Measurements from ENCODE around the gene CYTH1.

CYTH1 gene

GRCh38 chr17:78709119-78709681, 72.9 kb downstream of the CYTH1 start:
- Histone ChIP-seq H2AFZ (peak overlapping the region; percentile 56), H3K36me3 (ENCODE audit: control insufficient read depth, insufficient read depth, low read length) (no peaks in the 10 kb centered on the region), H3K79me2 (peaks cover 16% of the 10 kb centered on the region), H3K4me1 (peaks cover 17% of the 10 kb centered on the region), H3K27me3 (ENCODE audit: control insufficient read depth, insufficient read depth, low read length) (no peaks in the 10 kb centered on the region), H3K9me3 (ENCODE audit: control insufficient read depth, low read length) (no peaks in the 10 kb centered on the region), H3K4me3 (ENCODE audit: low read depth, low read length) (no peak overlapping the region), H3K9ac (no peak overlapping the region), H3K27ac (peak overlapping the region; percentile 48), H3K4me2 (ENCODE audit: low read length) (no peak overlapping the region)
- no peak for TF ChIP-seq CTCF (IDR thresholded peaks at IDR 0.05)

- peak overlapping the region; percentile 48 for H3K27ac ChIP-seq
- TF ChIP-seq CTCF (IDR thresholded peaks at IDR 0.05), result peak; percentile 84
- no peaks in the 10 kb centered on the region for H3K36me3 ChIP-seq (ENCODE audit: control insufficient read depth, insufficient read depth, low read length)
- H3K9me3 ChIP-seq (ENCODE audit: control insufficient read depth, low read length), result no peaks in the 10 kb centered on the region
- peaks cover 17% of the 10 kb centered on the region for H3K4me1 ChIP-seq
- H2AFZ ChIP-seq, result no peak overlapping the region
- no peak overlapping the region for H3K9ac ChIP-seq
- H3K4me2 ChIP-seq (ENCODE audit: low read length), result no peak overlapping the region
- no peaks in the 10 kb centered on the region for H3K27me3 ChIP-seq (ENCODE audit: control insufficient read depth, insufficient read depth, low read length)
- peaks cover 15% of the 10 kb centered on the region for H3K79me2 ChIP-seq
- no peak overlapping the region for H3K4me3 ChIP-seq (ENCODE audit: low read depth, low read length)
Observed at GRCh38 chr17:78708510-78708973, 73.5 kb downstream of the CYTH1 start.

- H3K27ac ChIP-seq, result no peak overlapping the region
- H3K36me3 ChIP-seq (ENCODE audit: control insufficient read depth, insufficient read depth, low read length), result no peaks in the 10 kb centered on the region
- no peaks in the 10 kb centered on the region for H3K27me3 ChIP-seq (ENCODE audit: control insufficient read depth, insufficient read depth, low read length)
- no peak overlapping the region for H2AFZ ChIP-seq
- H3K9me3 ChIP-seq (ENCODE audit: control insufficient read depth, low read length), result no peaks in the 10 kb centered on the region
- no peak overlapping the region for H3K4me2 ChIP-seq (ENCODE audit: low read length)
- H3K79me2 ChIP-seq, result peaks cover 17% of the 10 kb centered on the region
- peaks cover 17% of the 10 kb centered on the region for H3K4me1 ChIP-seq
- no peak overlapping the region for H3K9ac ChIP-seq
- no peak overlapping the region for H3K4me3 ChIP-seq (ENCODE audit: low read depth, low read length)
- no peak for TF ChIP-seq CTCF (IDR thresholded peaks at IDR 0.05)
Observed at GRCh38 chr17:78707923-78708322, 74.2 kb downstream of the CYTH1 start.

- no peak overlapping the region for H3K4me3 ChIP-seq (ENCODE audit: low read depth, low read length)
- TF ChIP-seq CTCF (IDR thresholded peaks at IDR 0.05), result no peak
- H2AFZ ChIP-seq, result no peak overlapping the region
- H3K4me1 ChIP-seq, result peaks cover 17% of the 10 kb centered on the region
- H3K9ac ChIP-seq, result no peak overlapping the region
- no peaks in the 10 kb centered on the region for H3K36me3 ChIP-seq (ENCODE audit: control insufficient read depth, insufficient read depth, low read length)
- H3K9me3 ChIP-seq (ENCODE audit: control insufficient read depth, low read length), result no peaks in the 10 kb centered on the region
- no peak overlapping the region for H3K4me2 ChIP-seq (ENCODE audit: low read length)
- peaks cover 14% of the 10 kb centered on the region for H3K79me2 ChIP-seq
- no peak overlapping the region for H3K27ac ChIP-seq
- no peaks in the 10 kb centered on the region for H3K27me3 ChIP-seq (ENCODE audit: control insufficient read depth, insufficient read depth, low read length)
Observed at GRCh38 chr17:78707016-78707415, 75.1 kb downstream of the CYTH1 start.

- Histone ChIP-seq H3K36me3 (ENCODE audit: control insufficient read depth, insufficient read depth, low read length) (no peaks in the 10 kb centered on the region), H3K4me3 (ENCODE audit: low read depth, low read length) (no peak overlapping the region), H3K4me2 (ENCODE audit: low read length) (no peak overlapping the region), H3K27me3 (ENCODE audit: control insufficient read depth, insufficient read depth, low read length) (no peaks in the 10 kb centered on the region), H3K4me1 (peaks cover 17% of the 10 kb centered on the region), H2AFZ (no peak overlapping the region), H3K9me3 (ENCODE audit: control insufficient read depth, low read length) (no peaks in the 10 kb centered on the region), H3K27ac (no peak overlapping the region), H3K79me2 (peaks cover 11% of the 10 kb centered on the region), H3K9ac (no peak overlapping the region)
- no peak for TF ChIP-seq CTCF (IDR thresholded peaks at IDR 0.05)
Observed at GRCh38 chr17:78706271-78706915, 75.7 kb downstream of the CYTH1 start.

Data from parathyroid adenoma (tissue), 2 donors.